GM21717 (cell line): ENCODE data around the gene SPATA7.

Experiments
- ATAC-seq: cut with Tn5 transposase; IDR thresholded peaks from one replicate; pipeline ENCODE4 v1.9.1; 2021; ENCODE audit warnings: mild to moderate bottlenecking, moderate library complexity; ENCODE audit not compliant: unreplicated experiment

Gene SPATA7

GRCh38 chr14:88481059-88481458 lies 95.6 kb downstream of the SPATA7 start:
- no peak for ATAC-seq

- ATAC-seq: no peak
Measured at GRCh38 chr14:88481794-88482193, 96.3 kb downstream of the SPATA7 start.

- ATAC-seq: no peak
Measured at GRCh38 chr14:88482524-88482923, 97.1 kb downstream of the SPATA7 start.
